ENCODE measurements around the gene WDR91. TPM values are rescaled to one million over a fixed set of nuclear protein-coding genes. Genes with fewer than 3 reads are reported as not detected.

WDR91 gene
- total RNA-seq, 1 donor from 2014 or later: 11.5 TPM

GRCh38 chr7:135253851-135254771 is 42.8 kb upstream of the WDR91 start:
- Mint-ChIP-seq H3K4me1 (ENCODE audit: unreplicated experiment) (peaks cover 8% of the 10 kb centered on the region), H3K36me3 (ENCODE audit: low read depth, unreplicated experiment) (no peaks in the 10 kb centered on the region), H3K4me3 (ENCODE audit: unreplicated experiment) (no peak overlapping the region), H3K27ac (ENCODE audit: unreplicated experiment) (no peak overlapping the region), H3K27me3 (ENCODE audit: unreplicated experiment) (no peaks in the 10 kb centered on the region), H3K9me3 (ENCODE audit: unreplicated experiment) (no peaks in the 10 kb centered on the region)
- DNase-seq (ENCODE audit: low spot score): peak; percentile 12
- TF ChIP-seq CTCF (IDR thresholded peaks at IDR 0.05; ENCODE audit: unreplicated experiment): no peak

GRCh38 chr7:135251496-135252391 is 40.4 kb upstream of the WDR91 start:
- Mint-ChIP-seq H3K27ac (ENCODE audit: unreplicated experiment) (no peak overlapping the region), H3K4me3 (ENCODE audit: unreplicated experiment) (no peak overlapping the region), H3K9me3 (ENCODE audit: unreplicated experiment) (no peaks in the 10 kb centered on the region), H3K27me3 (ENCODE audit: unreplicated experiment) (peaks cover 2% of the 10 kb centered on the region), H3K4me1 (ENCODE audit: unreplicated experiment) (peaks cover 8% of the 10 kb centered on the region), H3K36me3 (ENCODE audit: low read depth, unreplicated experiment) (no peaks in the 10 kb centered on the region)
- TF ChIP-seq CTCF (IDR thresholded peaks at IDR 0.05; ENCODE audit: unreplicated experiment): no peak
- no peak for DNase-seq (ENCODE audit: low spot score)

- no peak for TF ChIP-seq CTCF (IDR thresholded peaks at IDR 0.05; ENCODE audit: unreplicated experiment)
- Mint-ChIP-seq H3K27ac (ENCODE audit: unreplicated experiment) (no peak overlapping the region), H3K36me3 (ENCODE audit: low read depth, unreplicated experiment) (no peaks in the 10 kb centered on the region), H3K4me1 (ENCODE audit: unreplicated experiment) (peaks cover 7% of the 10 kb centered on the region), H3K9me3 (ENCODE audit: unreplicated experiment) (no peaks in the 10 kb centered on the region), H3K4me3 (ENCODE audit: unreplicated experiment) (no peak overlapping the region), H3K27me3 (ENCODE audit: unreplicated experiment) (peaks cover 2% of the 10 kb centered on the region)
- no peak for DNase-seq (ENCODE audit: low spot score)
Measured at GRCh38 chr7:135248546-135248945, 37.2 kb upstream of the WDR91 start.

- H3K36me3 Mint-ChIP-seq (ENCODE audit: low read depth, unreplicated experiment): no peaks in the 10 kb centered on the region
- peaks cover 7% of the 10 kb centered on the region for H3K4me1 Mint-ChIP-seq (ENCODE audit: unreplicated experiment)
- DNase-seq (ENCODE audit: low spot score): no peak
- no peak for TF ChIP-seq CTCF (IDR thresholded peaks at IDR 0.05; ENCODE audit: unreplicated experiment)
- H3K27ac Mint-ChIP-seq (ENCODE audit: unreplicated experiment): no peak overlapping the region
- H3K9me3 Mint-ChIP-seq (ENCODE audit: unreplicated experiment): no peaks in the 10 kb centered on the region
- no peak overlapping the region for H3K4me3 Mint-ChIP-seq (ENCODE audit: unreplicated experiment)
- peaks cover 2% of the 10 kb centered on the region for H3K27me3 Mint-ChIP-seq (ENCODE audit: unreplicated experiment)
Measured at GRCh38 chr7:135247746-135248471, 36.6 kb upstream of the WDR91 start.

All from endothelial cell (in vitro differentiated cells).